HG02763 (cell line): ENCODE results near the gene APBA2.

Experiments
- ATAC-seq: cut with Tn5 transposase; IDR thresholded peaks from one replicate; pipeline ENCODE4 v1.9.1; 2021; ENCODE audit warnings: mild to moderate bottlenecking, moderate library complexity; ENCODE audit not compliant: unreplicated experiment

Gene APBA2

DNA sequence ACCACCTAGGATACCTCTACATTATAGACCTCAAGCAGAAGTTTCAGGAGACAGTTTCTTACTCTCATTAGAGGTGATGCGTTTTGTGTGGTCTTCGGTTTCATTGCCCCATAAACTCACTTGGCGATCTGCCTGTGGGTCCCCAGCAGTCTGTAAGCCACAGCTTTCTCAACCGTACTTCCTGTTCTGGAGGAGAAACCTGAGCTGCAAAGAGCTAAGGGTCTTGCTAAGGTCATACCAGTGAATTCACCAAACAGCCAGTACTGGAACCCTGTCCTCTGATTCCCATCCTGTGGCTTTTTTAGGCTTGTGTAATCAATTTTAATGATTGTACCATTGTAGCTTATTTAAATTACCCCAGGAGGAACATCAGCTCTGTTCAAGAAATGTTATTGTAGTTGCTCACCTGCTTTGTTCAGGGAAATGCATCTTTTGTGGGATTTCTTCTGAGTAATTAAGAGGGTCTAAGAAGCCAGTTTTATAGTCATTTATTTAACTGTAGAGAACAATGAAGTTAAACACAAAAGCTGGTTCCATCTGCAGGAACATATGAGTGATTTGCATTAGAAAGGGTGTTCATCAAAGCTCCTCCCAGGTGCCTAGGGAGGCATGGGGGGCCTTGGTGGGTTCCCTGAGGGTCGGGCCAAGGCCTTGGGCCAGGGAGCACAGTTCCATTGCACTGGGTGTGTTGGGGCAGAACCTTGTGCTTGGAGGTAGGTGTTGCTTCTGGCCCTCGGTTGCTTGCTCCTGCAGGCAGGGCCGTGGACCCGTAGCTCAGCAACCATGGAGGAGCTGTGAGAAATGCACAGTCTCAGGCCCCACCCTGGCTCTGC lies 69.6 kb downstream of the APBA2 start:
- ATAC-seq = no peak

DNA sequence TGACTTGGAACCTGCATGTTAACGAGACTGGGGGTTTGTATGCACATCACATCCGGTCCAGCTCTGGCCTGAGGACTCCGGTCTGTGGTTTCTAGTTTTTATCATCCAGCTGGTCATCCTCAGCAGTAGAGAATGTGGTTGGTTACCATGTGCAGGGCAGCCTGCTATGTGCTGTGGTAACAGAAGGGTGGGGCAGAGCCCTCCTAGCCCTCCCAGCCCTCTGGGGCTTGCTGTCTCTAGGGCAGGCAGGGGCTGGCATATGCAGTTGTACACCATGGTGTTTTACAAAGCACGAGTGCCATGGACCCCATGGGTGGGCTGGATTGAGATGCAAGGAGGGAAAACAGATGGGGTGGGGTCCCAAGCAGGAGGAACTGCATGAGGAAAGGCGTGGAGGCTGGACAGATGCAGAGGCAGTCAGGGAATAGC lies 70.2 kb downstream of the APBA2 start:
- ATAC-seq = no peak

DNA sequence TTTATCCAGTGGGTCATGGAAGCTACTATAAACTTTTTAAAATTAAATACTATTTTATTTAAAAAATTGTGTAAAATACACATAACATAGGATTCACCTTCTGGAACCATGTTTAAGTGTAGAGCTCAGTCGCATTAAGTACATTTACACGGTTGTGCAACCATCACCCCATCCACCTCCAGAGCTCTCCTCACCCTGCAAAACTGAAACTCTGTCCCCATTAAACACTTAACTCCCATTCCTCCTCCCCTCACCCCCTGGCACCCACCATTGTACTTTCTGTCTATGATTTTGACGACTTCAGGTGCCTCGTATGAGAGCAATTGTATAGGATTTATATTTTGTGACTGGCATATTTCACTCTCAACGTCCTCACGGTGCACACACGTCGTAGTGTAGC lies 70.7 kb downstream of the APBA2 start:
- ATAC-seq = no peak

DNA sequence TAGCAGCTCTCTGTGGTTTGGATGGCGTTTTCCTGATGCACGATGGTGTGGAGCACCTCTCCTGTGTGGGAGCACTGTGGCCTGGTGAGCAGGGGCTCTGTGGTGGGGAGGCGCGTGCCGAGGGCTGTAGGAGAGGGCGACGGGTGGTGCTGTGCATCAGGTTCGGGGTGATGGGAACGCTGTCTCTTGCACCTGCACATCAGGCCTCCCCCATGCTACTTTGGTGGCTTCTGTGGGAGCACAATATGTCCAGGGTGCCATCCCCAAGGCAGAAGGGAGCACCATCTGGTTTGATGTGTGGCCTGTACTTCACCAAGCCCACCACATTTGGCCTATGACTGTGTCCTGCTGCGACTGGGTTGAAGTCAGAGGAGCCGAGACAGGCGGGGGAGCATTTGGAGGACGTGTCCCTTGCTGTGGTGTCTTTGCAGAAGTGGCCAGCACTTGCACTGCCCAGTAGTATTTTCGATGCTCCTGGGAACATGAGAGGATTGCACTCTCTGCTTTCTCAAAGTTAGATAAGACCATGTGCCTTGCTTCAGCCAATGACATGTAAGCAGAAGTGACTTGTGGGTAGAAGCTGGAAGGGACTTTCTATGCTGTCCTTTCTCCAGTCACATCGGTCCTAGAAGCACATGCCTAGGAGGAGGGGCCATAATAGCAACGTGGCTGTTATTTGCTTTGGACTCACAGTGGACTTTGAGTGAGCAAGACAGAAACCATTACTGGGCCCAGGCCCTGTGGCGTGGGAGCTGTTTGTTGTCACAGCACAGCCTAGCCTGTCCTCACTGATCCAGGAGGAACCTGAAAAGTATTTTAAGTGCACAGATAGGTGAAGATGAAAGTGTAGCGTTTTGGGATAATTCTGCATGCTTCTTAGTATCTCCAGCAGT lies 72.1 kb downstream of the APBA2 start:
- no peak for ATAC-seq

DNA sequence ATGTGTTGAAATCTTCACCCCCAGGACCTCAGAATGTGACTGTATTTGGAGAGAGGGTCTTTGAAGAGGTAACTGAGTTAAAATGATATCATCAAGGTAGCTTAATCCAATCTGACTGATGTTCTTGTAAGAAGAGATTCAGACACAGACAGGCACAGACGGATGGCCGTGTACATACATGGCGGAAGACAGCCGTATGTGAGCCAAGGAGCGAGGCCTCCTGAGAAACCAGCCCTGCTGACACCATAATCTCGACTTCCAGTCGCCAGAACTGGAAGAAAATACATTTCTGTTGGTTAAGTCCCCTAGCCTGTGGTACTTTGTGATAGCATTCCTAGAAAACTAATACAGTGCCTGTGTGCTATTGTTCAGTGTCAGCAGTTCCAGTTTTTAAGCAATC lies 73.6 kb downstream of the APBA2 start:
- no peak for ATAC-seq

DNA sequence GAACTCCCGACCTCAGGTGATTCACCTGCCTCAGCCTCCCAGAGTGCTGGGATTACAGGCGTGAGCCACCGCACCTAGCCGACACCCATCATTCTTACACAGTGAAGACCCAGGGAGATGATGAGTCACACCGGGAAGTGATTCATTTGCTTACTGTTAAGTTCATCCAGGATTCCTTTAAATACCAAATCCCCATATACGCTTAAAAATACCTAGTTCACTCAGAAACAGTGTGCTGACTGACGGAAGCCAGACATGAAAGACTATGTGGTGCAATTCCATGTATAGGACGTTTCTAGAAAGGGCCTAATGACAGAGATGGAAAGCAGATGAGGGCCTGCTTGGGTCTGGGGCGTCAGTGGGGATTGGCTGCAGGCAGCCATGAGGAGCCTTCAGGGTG lies 75.2 kb downstream of the APBA2 start:
- ATAC-seq = no peak

DNA sequence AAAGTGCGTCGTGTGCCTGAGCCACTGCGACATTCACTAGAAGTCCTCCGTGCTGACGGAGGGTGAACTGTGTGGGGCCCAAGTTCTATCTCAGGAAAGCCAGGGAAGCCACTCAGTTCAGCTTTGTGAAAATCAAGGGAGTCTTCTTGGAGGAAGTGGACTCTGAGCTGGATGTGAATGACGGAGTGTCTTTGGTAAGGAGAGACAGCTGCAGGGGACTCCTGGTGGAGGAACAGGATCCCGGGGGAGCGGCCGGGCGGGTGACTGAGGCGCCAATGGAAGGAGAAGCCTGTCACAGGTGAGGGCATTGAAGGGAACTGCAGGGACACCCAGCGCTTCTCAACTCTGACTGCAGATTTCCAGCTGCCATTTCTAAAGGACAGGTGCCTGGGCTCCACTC lies 75.6 kb downstream of the APBA2 start:
- ATAC-seq = no peak

- ATAC-seq = no peak
These were observed 77.3 kb downstream of the APBA2 start for GRCh38 chr15:28962851-28963710.

- no peak for ATAC-seq
These were observed 77.9 kb downstream of the APBA2 start for GRCh38 chr15:28963711-28964081.

DNA sequence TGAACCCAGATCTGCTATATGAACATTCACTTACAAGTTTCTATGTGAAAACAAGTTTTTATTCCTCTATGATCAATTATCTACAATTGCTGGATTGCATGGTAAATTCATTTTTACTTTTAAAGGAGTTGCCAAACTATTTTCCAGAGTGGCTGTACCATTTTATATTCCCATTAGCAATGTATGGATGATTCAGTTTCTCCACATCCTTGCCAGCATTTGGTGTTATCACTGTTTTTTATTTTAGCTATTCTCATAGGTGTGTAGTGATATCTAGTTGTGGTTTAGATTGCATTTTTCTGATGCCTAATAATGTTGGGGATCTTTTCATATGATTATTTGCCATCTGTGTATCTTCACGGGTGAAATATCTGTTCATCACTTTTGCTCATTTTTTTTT lies 78.3 kb downstream of the APBA2 start:
- no peak for ATAC-seq

DNA sequence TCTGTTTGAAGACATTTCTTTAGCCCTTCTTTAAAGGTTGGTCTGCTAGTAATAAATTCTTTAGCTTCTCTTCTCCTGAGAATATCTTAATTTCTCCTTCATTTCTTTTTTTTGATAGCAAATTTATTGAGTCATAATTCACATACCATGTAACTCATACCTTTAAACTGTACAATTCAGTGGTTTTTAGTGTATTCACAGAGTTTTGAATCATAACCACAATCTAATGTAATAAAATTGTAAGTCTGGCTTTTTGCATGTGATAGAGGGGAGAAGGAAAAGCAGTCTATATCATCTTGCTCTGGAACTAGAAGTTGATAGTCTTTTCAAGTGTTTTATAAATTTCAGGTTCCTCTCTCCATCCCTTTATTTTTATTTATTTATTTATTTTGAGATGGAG lies 81.3 kb downstream of the APBA2 start:
- ATAC-seq = no peak

- ATAC-seq = no peak
These were observed 82.2 kb downstream of the APBA2 start for GRCh38 chr15:28967990-28968389.

GRCh38 chr15:28969511-28970085 lies 83.8 kb downstream of the APBA2 start:
- ATAC-seq = no peak

- ATAC-seq = no peak
These were observed 88.4 kb downstream of the APBA2 start for GRCh38 chr15:28974142-28974541.

DNA sequence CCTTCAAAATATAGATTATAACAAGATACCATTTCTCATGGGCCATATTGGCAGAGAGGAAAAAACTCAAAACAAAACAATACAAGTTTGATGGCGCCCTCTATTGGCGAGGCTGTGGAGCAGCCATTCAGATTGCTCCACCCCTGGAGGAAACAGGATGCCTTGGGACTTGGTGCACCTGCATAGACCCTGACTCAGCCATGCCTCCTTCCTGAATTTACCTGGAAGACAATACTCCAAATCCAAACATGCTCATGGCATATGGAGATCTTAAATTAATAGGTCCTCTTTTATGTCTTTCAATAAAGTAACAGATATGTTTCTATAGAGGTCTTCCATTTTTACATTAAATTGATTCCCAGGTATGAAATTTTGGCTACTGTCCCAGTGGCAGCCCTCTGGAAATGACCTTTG lies 90.0 kb downstream of the APBA2 start:
- ATAC-seq = no peak

- no peak for ATAC-seq
These were observed 91.7 kb downstream of the APBA2 start for GRCh38 chr15:28977377-28978010.

GRCh38 chr15:28978011-28978378 lies 92.2 kb downstream of the APBA2 start:
- no peak for ATAC-seq

DNA sequence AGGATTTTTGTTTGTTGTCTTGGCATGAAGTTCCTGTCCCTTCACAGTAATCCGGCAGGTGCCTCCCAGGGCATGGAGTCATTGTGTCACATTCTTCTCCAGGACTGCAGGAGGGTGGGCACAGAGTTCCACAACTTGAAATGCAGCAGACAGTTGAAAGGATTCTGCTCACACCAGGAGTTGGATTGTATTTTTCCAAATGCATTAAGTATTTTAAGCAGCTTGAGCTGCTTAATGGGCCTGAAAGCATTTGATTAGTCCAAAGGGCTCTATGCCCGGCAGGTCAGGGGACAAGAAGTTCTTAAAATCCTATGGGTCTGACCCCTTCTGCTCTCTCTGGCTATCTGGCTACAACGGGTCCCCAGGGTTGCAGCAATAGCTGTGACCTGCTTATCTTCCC lies 92.9 kb downstream of the APBA2 start:
- ATAC-seq = no peak

GRCh38 chr15:28979208-28979841 lies 93.6 kb downstream of the APBA2 start:
- ATAC-seq = no peak
